HCT116 (cell line): Measurements from ENCODE around the gene IFT74. TPM values are rescaled to one million over a fixed set of nuclear protein-coding genes. Genes with fewer than 3 reads are reported as not detected.

Experiments
- ATAC-seq: fragments of 200-7000 bp; cut with Tn5 transposase; 2 replicates; pipeline ENCODE4 v1.9.1; 2020; ENCODE audit warnings: mild to moderate bottlenecking, moderate library complexity
- BruUV-seq: library from RNA; stranded (reverse); fragments of 400-500 nt; replicated peaks from 2 replicates; lab custom pipeline; 2021; lab: Mats Ljungman, UMichigan
- CTCF ChIA-PET: fragments of 300-600 bp; sonication (Branson Sonifier 250); formaldehyde crosslinking; loops from one replicate; lab custom pipeline; 2021; ENCODE audit warnings: antibody characterized with exemption; lab: Charles Lee
- POLR2A ChIA-PET: fragments of 300-600, 350-600 bp; sonication (Branson Sonifier 250); formaldehyde crosslinking; loops from one replicate; lab custom pipeline; 2021; ENCODE audit warnings: antibody characterized with exemption; lab: Charles Lee
- RAD21 ChIA-PET, 2 experiments: fragments of 300-600 bp; sonication (Branson Sonifier 250); formaldehyde crosslinking; loops; one replicate each; lab custom pipeline; 2023; ENCODE audit warnings: low total read pairs in 2 of 2; ENCODE audit not compliant: uncharacterized antibody in 2 of 2, unreplicated experiment in 2 of 2, low non-redundant PET in 1 of 2; lab: Charles Lee
- DNase-seq: peaks from one replicate; pipeline ENCODE4 v3.0.0-alpha.2; 2010; ENCODE audit warnings: low read depth, low spot score
- H2AFZ ChIP-seq: fragments of 200-600 bp; shearing (Covaris generic), sonication (generic); 2 replicates; pipeline ENCODE4 v1.6.1; 2017; ENCODE audit warnings: low read depth, mixed run types, mixed read lengths, antibody characterized with exemption, low read length; ENCODE audit not compliant: poor library complexity, severe bottlenecking
- H3K27ac ChIP-seq: 2 replicates; pipeline ENCODE4 v1.5.1; 2012; ENCODE audit warnings: low read depth, low read length
- H3K27me3 ChIP-seq: fragments of 200-600 bp; sonication (generic); 2 replicates; pipeline ENCODE4 v1.6.1; 2016; ENCODE audit warnings: mixed run types, low read length, mixed read lengths; ENCODE audit not compliant: insufficient read depth
- H3K36me3 ChIP-seq, 2 experiments: fragments of 200-500 bp in 1 of 2; fragments of 200-600 bp in 1 of 2; sonication (Bioruptor generic) in 1 of 2; sonication (generic) in 1 of 2; 2 replicates each; pipeline versions ENCODE4 v1.5.1 to v1.6.1; 2014 to 2016; ENCODE audit warnings: low read length in 2 of 2, inconsistent platforms in 1 of 2, mixed read lengths in 1 of 2, mixed run types in 1 of 2; ENCODE audit not compliant: insufficient read depth in 2 of 2, control insufficient read depth in 1 of 2
- H3K4me1 ChIP-seq, 2 experiments: fragments of 200-600 bp in 1 of 2; sonication (generic) in 1 of 2; 2 replicates each; pipeline versions ENCODE4 v1.5.1 to v1.6.1; 2012 to 2017; ENCODE audit warnings: low read length in 2 of 2, inconsistent platforms in 1 of 2, mild to moderate bottlenecking in 1 of 2, mixed read lengths in 1 of 2, mixed run types in 1 of 2, moderate library complexity in 1 of 2; ENCODE audit not compliant: insufficient read depth in 2 of 2, control insufficient read depth in 1 of 2
- H3K4me2 ChIP-seq: fragments of 200-600 bp; sonication (generic); 2 replicates; pipeline ENCODE4 v1.6.1; 2017; ENCODE audit warnings: mixed run types, low read length, mixed read lengths
- H3K4me3 ChIP-seq, 2 experiments: fragments of 200-600 bp in 1 of 2; sonication (generic) in 1 of 2; replicated peaks in 1 of 2; 2 replicates each; pipeline ENCODE4 v1.5.1; 2011 to 2016; ENCODE audit warnings: low read length in 2 of 2, control low read depth in 1 of 2, low read depth in 1 of 2, mild to moderate bottlenecking in 1 of 2, mixed read lengths in 1 of 2, mixed run types in 1 of 2
- H3K79me2 ChIP-seq: fragments of 200-600 bp; sonication (generic); 2 replicates; pipeline ENCODE4 v1.6.1; 2017; ENCODE audit warnings: mild to moderate bottlenecking, mixed run types, low read length, moderate library complexity, mixed read lengths; ENCODE audit not compliant: insufficient read depth
- H3K9ac ChIP-seq: fragments of 200-600 bp; sonication (generic); 2 replicates; pipeline ENCODE4 v1.6.1; 2016; ENCODE audit warnings: low read length, mixed read lengths
- H3K9me2 ChIP-seq: fragments of 200-600 bp; sonication (generic), shearing (Covaris generic); 2 replicates; pipeline ENCODE4 v1.6.1; 2017; ENCODE audit warnings: mixed run types, mild to moderate bottlenecking, moderate library complexity; ENCODE audit not compliant: insufficient read depth
- H3K9me3 ChIP-seq, 2 experiments: fragments of 200-500 bp in 1 of 2; fragments of 200-600 bp in 1 of 2; sonication (Bioruptor generic) in 1 of 2; sonication (generic) in 1 of 2; 2 replicates each; pipeline ENCODE4 v1.6.1; 2014 to 2017; ENCODE audit warnings: low read length in 2 of 2, mixed read lengths in 2 of 2, inconsistent platforms in 1 of 2, low read depth in 1 of 2, mild to moderate bottlenecking in 1 of 2, mixed run types in 1 of 2, moderate library complexity in 1 of 2; ENCODE audit not compliant: control insufficient read depth in 1 of 2, insufficient read depth in 1 of 2
- H4K20me1 ChIP-seq: fragments of 200-600 bp; sonication (generic), shearing (Covaris generic); 2 replicates; pipeline ENCODE4 v1.6.1; 2017; ENCODE audit warnings: mixed run types, mild to moderate bottlenecking, moderate library complexity; ENCODE audit not compliant: insufficient read depth
- ATF3 ChIP-seq: IDR thresholded peaks from 2 replicates; pipeline ENCODE4 v1.6.1; 2012
- CBX3 ChIP-seq: IDR thresholded peaks from 2 replicates; pipeline ENCODE4 v1.6.1; 2012; ENCODE audit warnings: low read depth
- CTCF ChIP-seq, 3 experiments: fragments of 200-600 bp in 1 of 3; sonication (generic) in 1 of 3; IDR thresholded peaks in 2 of 3; conservative IDR thresholded peaks in 1 of 3; 2 replicates each; pipeline ENCODE4 v1.5.1; 2012 to 2017; ENCODE audit warnings: low read depth in 2 of 3, low read length in 2 of 3, antibody characterized with exemption in 1 of 3, borderline replicate concordance in 1 of 3, control low read depth in 1 of 3, mild to moderate bottlenecking in 1 of 3, mixed read lengths in 1 of 3, mixed run types in 1 of 3, moderate library complexity in 1 of 3; ENCODE audit not compliant: insufficient read depth in 1 of 3
- EGR1 ChIP-seq: IDR thresholded peaks from 2 replicates; pipeline ENCODE4 v1.6.1; 2012; ENCODE audit warnings: low read depth
- EZH2phosphoT487 ChIP-seq: fragments of 200-600 bp; IDR thresholded peaks from 2 replicates; pipeline ENCODE4 v1.6.1; 2018; ENCODE audit warnings: antibody characterized with exemption, borderline replicate concordance
- FOSL1 ChIP-seq: IDR thresholded peaks from 2 replicates; pipeline ENCODE4 v1.6.1; 2012; ENCODE audit warnings: low read depth
- JUND ChIP-seq: IDR thresholded peaks from 2 replicates; pipeline ENCODE4 v1.6.1; 2012
- MAX ChIP-seq: IDR thresholded peaks from 2 replicates; pipeline ENCODE4 v1.6.1; 2012
- POLR2AphosphoS5 ChIP-seq: IDR thresholded peaks from 2 replicates; pipeline ENCODE4 v1.6.1; 2011; ENCODE audit warnings: mild to moderate bottlenecking, low read depth, low read length, moderate library complexity
- RAD21 ChIP-seq: IDR thresholded peaks from 2 replicates; pipeline ENCODE4 v1.6.1; 2012; ENCODE audit warnings: low read depth, mild to moderate bottlenecking
- REST ChIP-seq: IDR thresholded peaks from 2 replicates; pipeline ENCODE4 v1.6.1; 2012; ENCODE audit warnings: low read depth
- ZFX ChIP-seq: fragments of 450-650 bp; IDR thresholded peaks from 2 replicates; pipeline ENCODE4 v1.6.1; 2017
- intact Hi-C: fragments of 100-400 bp; cut with micrococcal nuclease; formaldehyde crosslinking; loops from 2 replicates; pipeline ENCODE4 v1.10.0; 2022
- total RNA-seq: library from RNA; stranded (reverse); gene quantifications from one replicate; pipeline ENCODE4 v1.2.1, GENCODE V29; 2021; ENCODE audit not compliant: unreplicated experiment

Gene IFT74
- total RNA-seq, 1 experiment from 2014 or later, result 18.2 TPM

- ChIA-PET CTCF (no interaction called here), POLR2A (no interaction called here), RAD21 (no interaction called here)
- Histone ChIP-seq H3K9me3 (no peaks in the 10 kb centered on the region), H3K9ac (no peak overlapping the region), H3K4me1 (no peaks in the 10 kb centered on the region), H3K9me2 (no peaks in the 10 kb centered on the region), H3K79me2 (no peaks in the 10 kb centered on the region), H3K36me3 (no peaks in the 10 kb centered on the region; a peak in 1 of 4 replicates), H3K4me3 (no peak overlapping the region), H4K20me1 (no peaks in the 10 kb centered on the region)
- DNase-seq, result no peak
- ATAC-seq, result no peak
- BruUV-seq, result no TSS peak
- TF ChIP-seq ZFX, result no peak
- TF ChIP-seq CTCF (IDR thresholded peaks at IDR 0.05 in 2 of 3, conservative IDR thresholded peaks at IDR 0.05 in 1 of 3; ENCODE audit: borderline replicate concordance in 1 of 3, insufficient read depth in 1 of 3, low read depth in 2 of 3, low read length in 2 of 3), result no peak
- no peak for TF ChIP-seq EZH2phosphoT487
- no peak for TF ChIP-seq CBX3
- TF ChIP-seq EGR1, result no peak
- TF ChIP-seq, all 23 proteins: peak for 0
- Histone ChIP-seq H3K4me2 (no peak overlapping the region), H2AFZ (no peak overlapping the region), H3K27me3 (no peaks in the 10 kb centered on the region), H3K27ac (no peak overlapping the region)
- intact Hi-C loops, result no loop called here
Observed at GRCh38 chr9:27059907-27060306, 103.7 kb downstream of the IFT74 start.

GRCh38 chr9:27065288-27065687, 109.1 kb downstream of the IFT74 start:
- no peak overlapping the region for H3K4me2 ChIP-seq
- TF ChIP-seq ATF3 (no peak), MAX (no peak), POLR2AphosphoS5 (no peak), RAD21 (no peak), REST (no peak), JUND (no peak), EGR1 (no peak), EZH2phosphoT487 (no peak), FOSL1 (no peak)
- TF ChIP-seq, all 23 proteins: peak for 0
- ChIA-PET POLR2A (no interaction called here), RAD21 (no interaction called here), CTCF (no interaction called here)
- intact Hi-C loops, result no loop called here
- DNase-seq (no peak), ATAC-seq (no peak)
- Histone ChIP-seq H3K27ac (no peak overlapping the region), H3K27me3 (no peaks in the 10 kb centered on the region), H3K79me2 (no peaks in the 10 kb centered on the region), H3K4me3 (no peak overlapping the region), H3K36me3 (no peaks in the 10 kb centered on the region), H3K9me2 (no peaks in the 10 kb centered on the region), H3K4me1 (no peaks in the 10 kb centered on the region), H3K9ac (no peak overlapping the region), H3K9me3 (no peaks in the 10 kb centered on the region), H4K20me1 (no peaks in the 10 kb centered on the region), H2AFZ (no peak overlapping the region)
- BruUV-seq, result no TSS peak
